Left cardiac atrium (tissue), 4 donors: ENCODE data around the gene ZNF267. TPM values are rescaled to one million over a fixed set of nuclear protein-coding genes. Genes with fewer than 3 reads are reported as not detected.
A peak's percentile ranks its signal among the peaks of the same experiment; 100 is the strongest.
"Not testable (repeated sequence)": the region's sequence is repeated elsewhere in the genome, so short reads cannot be mapped to it uniquely, and the experiment has no call there.

Source experiments
- ATAC-seq, 2 donors: fragments of 200-7000 bp; cut with Tn5 transposase; one replicate each; pipeline ENCODE4 v1.9.1; 2020; ENCODE audit warnings: mild to moderate bottlenecking in 2 of 2, moderate library complexity in 2 of 2
- DNase-seq: peaks from one replicate; pipeline ENCODE4 v3.0.0-alpha.2; 2020
- intact Hi-C, 2 donors: fragments of 100-400 bp; cut with DNase I; formaldehyde crosslinking; loops; one replicate each; pipeline versions ENCODE4 v1.14.1 to v1.15.1; 2022 to 2023
- long read RNA-seq: library from polyadenylated mRNA; unstranded; transcript quantifications from one replicate; pipeline ENCODE4 v2.0.0, GENCODE V29; 2021
- total RNA-seq, 2 donors: library from RNA; stranded (reverse); fragmentation: NEBNext Ultra II Directional; extraction: Animal tissue kit (Norgen Biotek cat#: 25700); gene quantifications; one replicate each; pipeline ENCODE4 v1.2.1, GENCODE V29; 2021
- donor health status: DM: no; HTN: yes; CAD: no.
- donor health status: DM: no; HTN: yes; CAD: no; lungs with severe emphysema.
- donor health status: DM: yes; HTN: yes; CAD: no.
- donor health status: Dilated cardiomyopathy.

Gene ZNF267
- total RNA-seq: 1 to 10 TPM; 8.4 to 8.5 TPM
- long read RNA-seq, transcript ZNF267-202 (5 exons, 680 nt): major isoform, 6 of 9 reads
- long read RNA-seq, partial matches to known transcripts: 0 of 9 reads
- long read RNA-seq, other reads (novel, unspliced or antisense): 0 of 9 reads

- intact Hi-C loops: loop anchor here in 1 of 2 donors (10.0 kb wide), 2 partner anchors 159 to 369 kb away; partner anchors contain the start of gene RUSF1
- peak; percentile 95 to 99 for ATAC-seq
Measured at GRCh38 chr16:31873556-31874365, at the start of gene ZNF267. Gene ZNF267 (plus strand): TSS chr16:31873807. CDS start chr16:31873967, 160 bp downstream.

GRCh38 chr16:31833047-31833446 is 40.6 kb upstream of the ZNF267 start:
- DNase-seq (no peak), ATAC-seq (no peak)
- intact Hi-C loops: no loop called here

More at GRCh38 chr16:31873556-31874365, at the start of gene ZNF267:
- DNase-seq: peak; percentile 97

GRCh38 chr16:31836396-31836795 is 37.2 kb upstream of the ZNF267 start:
- ATAC-seq, intact Hi-C loops, DNase-seq: not testable (repeated sequence)

GRCh38 chr16:31842864-31843263 is 30.7 kb upstream of the ZNF267 start:
- ATAC-seq (no peak), DNase-seq (no peak)
- intact Hi-C loops: no loop called here

GRCh38 chr16:31848572-31848971 is 25.0 kb upstream of the ZNF267 start:
- DNase-seq, intact Hi-C loops, ATAC-seq: not testable (repeated sequence)

GRCh38 chr16:31853291-31853690 is 20.3 kb upstream of the ZNF267 start:
- ATAC-seq (no peak), DNase-seq (no peak)
- intact Hi-C loops: no loop called here

- no peak for DNase-seq
- no peak for ATAC-seq
- intact Hi-C loops: loop anchor here (10.0 kb wide), 2 partner anchors 406 to 876 kb away; partner anchors contain the start of genes ARMC5 (in 1 of the 2) and HSD3B7 (in 1 of the 2)
Measured at GRCh38 chr16:31860508-31860907, 13.1 kb upstream of the ZNF267 start.

GRCh38 chr16:31861455-31861854 is 12.2 kb upstream of the ZNF267 start:
- DNase-seq: no peak
- intact Hi-C loops: loop anchor here (10.0 kb wide), 2 partner anchors 407 to 877 kb away; partner anchors contain the start of genes ARMC5 (in 1 of the 2) and HSD3B7 (in 1 of the 2)
- ATAC-seq: no peak

- no peak for DNase-seq
- intact Hi-C loops: loop anchor here (10.0 kb wide), 2 partner anchors 408 to 878 kb away; partner anchors contain the start of genes ARMC5 (in 1 of the 2) and HSD3B7 (in 1 of the 2)
- no peak for ATAC-seq
Measured at GRCh38 chr16:31862761-31863160, 10.8 kb upstream of the ZNF267 start.

GRCh38 chr16:31868164-31868563 is 5.4 kb upstream of the ZNF267 start:
- intact Hi-C loops: loop anchor here (10.0 kb wide), 2 partner anchors 413 to 883 kb away; partner anchors contain the start of genes ARMC5 (in 1 of the 2) and HSD3B7 (in 1 of the 2)
- ATAC-seq (no peak), DNase-seq (no peak)

GRCh38 chr16:31868691-31869167 is 4.9 kb upstream of the ZNF267 start:
- DNase-seq: peak; percentile 84
- intact Hi-C loops: loop anchor here (10.0 kb wide), 2 partner anchors 414 to 884 kb away; partner anchors contain the start of genes ARMC5 (in 1 of the 2) and HSD3B7 (in 1 of the 2)
- peak; percentile 63 to 71 for ATAC-seq

GRCh38 chr16:31869511-31870201 is 4.0 kb upstream of the ZNF267 start:
- no peak for DNase-seq
- intact Hi-C loops: loop anchor here (10.0 kb wide), 4 partner anchors 155 to 885 kb away; partner anchors contain the start of genes ARMC5 (in 1 of the 2), HSD3B7 (in 1 of the 2) and RUSF1 (in 1 of the 2)
- peak; percentile 48 to 70 for ATAC-seq

- intact Hi-C loops: loop anchor here in 1 of 2 donors (10.0 kb wide), 2 partner anchors 156 to 366 kb away; partner anchors contain the start of gene RUSF1
- no peak for ATAC-seq
- no peak for DNase-seq
Measured at GRCh38 chr16:31870809-31871208, 2.8 kb upstream of the ZNF267 start.

- DNase-seq (no peak), ATAC-seq (no peak)
- intact Hi-C loops: loop anchor here in 1 of 2 donors (10.0 kb wide), 2 partner anchors 157 to 367 kb away; partner anchors contain the start of gene RUSF1
Measured at GRCh38 chr16:31871510-31871909, 2.1 kb upstream of the ZNF267 start.

GRCh38 chr16:31872201-31872600 is 1.4 kb upstream of the ZNF267 start:
- no peak for ATAC-seq
- intact Hi-C loops: loop anchor here in 1 of 2 donors (10.0 kb wide), 2 partner anchors 157 to 367 kb away; partner anchors contain the start of gene RUSF1
- no peak for DNase-seq

- DNase-seq (no peak), ATAC-seq (peak in 1 of 2 donors; percentile 52)
- intact Hi-C loops: loop anchor here in 1 of 2 donors (10.0 kb wide), 2 partner anchors 160 to 370 kb away; partner anchors contain the start of gene RUSF1
Measured at GRCh38 chr16:31874366-31875111, 932 bp downstream of the ZNF267 start.

GRCh38 chr16:31875112-31875803 is 1.7 kb downstream of the ZNF267 start:
- no peak for DNase-seq
- no peak for ATAC-seq
- intact Hi-C loops: loop anchor here in 1 of 2 donors (10.0 kb wide), 2 partner anchors 160 to 370 kb away; partner anchors contain the start of gene RUSF1
